ENCODE results near the gene BMF.
A peak's percentile ranks its signal among the peaks of the same experiment; 100 is the strongest.
"Not testable (repeated sequence)": the region's sequence is repeated elsewhere in the genome, so short reads cannot be mapped to it uniquely, and the experiment has no call there.

Gene BMF

GRCh38 chr15:40130118-40130517, 21.4 kb upstream of the BMF start:
- no peak overlapping the region for H3K27ac ChIP-seq

GRCh38 chr15:40128766-40129660, 20.3 kb upstream of the BMF start:
- no peak for DNase-seq (ENCODE audit: low read depth, low spot score)

More at GRCh38 chr15:40130118-40130517, 21.4 kb upstream of the BMF start:
- no peak for DNase-seq (ENCODE audit: low read depth, low spot score)

GRCh38 chr15:40125950-40126349, 17.3 kb upstream of the BMF start:
- no peak for DNase-seq (ENCODE audit: low read depth, low spot score)
- H3K27ac ChIP-seq, result no peak overlapping the region

More at GRCh38 chr15:40128766-40129660, 20.3 kb upstream of the BMF start:
- H3K27ac ChIP-seq, result no peak overlapping the region

- DNase-seq (ENCODE audit: low read depth, low spot score); H3K27ac ChIP-seq: not testable (repeated sequence)
Observed at GRCh38 chr15:40124807-40125285, 16.2 kb upstream of the BMF start.

- DNase-seq (ENCODE audit: low read depth, low spot score); H3K27ac ChIP-seq: not testable (repeated sequence)
Observed at GRCh38 chr15:40124333-40124732, 15.7 kb upstream of the BMF start.

- DNase-seq (ENCODE audit: low read depth, low spot score), result not testable (repeated sequence)
Observed at GRCh38 chr15:40123863-40124262, 15.2 kb upstream of the BMF start.

GRCh38 chr15:40122989-40123388, 14.3 kb upstream of the BMF start:
- DNase-seq (ENCODE audit: low read depth, low spot score); H3K27ac ChIP-seq: not testable (repeated sequence)

More at GRCh38 chr15:40123863-40124262, 15.2 kb upstream of the BMF start:
- not testable (repeated sequence) for H3K27ac ChIP-seq

GRCh38 chr15:40121911-40122638, 13.4 kb upstream of the BMF start:
- no peak overlapping the region for H3K27ac ChIP-seq
- no peak for DNase-seq (ENCODE audit: low read depth, low spot score)

- DNase-seq (ENCODE audit: low read depth, low spot score), result no peak
- H3K27ac ChIP-seq, result no peak overlapping the region
Observed at GRCh38 chr15:40118473-40118872, 9.8 kb upstream of the BMF start.

- DNase-seq (ENCODE audit: low read depth, low spot score), result no peak
- H3K27ac ChIP-seq, result no peak overlapping the region
Observed at GRCh38 chr15:40115670-40116093, 7.0 kb upstream of the BMF start.

- H3K27ac ChIP-seq; DNase-seq (ENCODE audit: low read depth, low spot score): not testable (repeated sequence)
Observed at GRCh38 chr15:40115106-40115505, 6.4 kb upstream of the BMF start.

GRCh38 chr15:40114218-40114617, 5.5 kb upstream of the BMF start:
- DNase-seq (ENCODE audit: low read depth, low spot score), result no peak
- no peak overlapping the region for H3K27ac ChIP-seq

- DNase-seq (ENCODE audit: low read depth, low spot score), result no peak
Observed at GRCh38 chr15:40112789-40113188, 4.1 kb upstream of the BMF start.

GRCh38 chr15:40111888-40112287, 3.2 kb upstream of the BMF start:
- H3K27ac ChIP-seq, result no peak overlapping the region
- no peak for DNase-seq (ENCODE audit: low read depth, low spot score)

More at GRCh38 chr15:40112789-40113188, 4.1 kb upstream of the BMF start:
- H3K27ac ChIP-seq, result no peak overlapping the region

GRCh38 chr15:40110866-40111550, 2.3 kb upstream of the BMF start:
- no peak overlapping the region for H3K27ac ChIP-seq
- DNase-seq (ENCODE audit: low read depth, low spot score), result no peak

- no peak for DNase-seq (ENCODE audit: low read depth, low spot score)
- no peak overlapping the region for H3K27ac ChIP-seq
Observed at GRCh38 chr15:40108061-40108854, 421 bp downstream of the BMF start.

- H3K27ac ChIP-seq, result peak overlapping the region; percentile 18
- peak; percentile 73 for DNase-seq (ENCODE audit: low read depth, low spot score)
Observed at GRCh38 chr15:40106203-40107161, 2.2 kb downstream of the BMF start.

GRCh38 chr15:40105517-40106202, 3.0 kb downstream of the BMF start:
- no peak overlapping the region for H3K27ac ChIP-seq
- DNase-seq (ENCODE audit: low read depth, low spot score), result no peak

All from epithelial cell of prostate (primary cell).